ENCODE data around the gene RSPH1.

GRCh38 chr21:42461881-42462877 is 33.8 kb downstream of the RSPH1 start:
- TF ChIP-seq POLR2AphosphoS5 (IDR thresholded peaks at IDR 0.05) (peak in 2 of 3 donors; percentile 83 to 84), POLR2A (IDR thresholded peaks at IDR 0.05) (no peak), CTCF (IDR thresholded peaks at IDR 0.05) (no peak), EP300 (IDR thresholded peaks at IDR 0.05) (no peak)
